Mammary epithelial cell (primary cell): Measurements from ENCODE around the gene RABL6.

Experiments
- EZH2 ChIP-seq: IDR thresholded peaks from 2 replicates; pipeline ENCODE4 v1.6.1; 2012; ENCODE audit warnings: low read length, inconsistent platforms, borderline replicate concordance
- TF ChIP-seq, protein P1 (sequence below), 2 donors: IDR thresholded peaks in 1 of 2; conservative IDR thresholded peaks in 1 of 2; 2 replicates each; pipeline ENCODE4 v1.5.1; 2011 to 2012; ENCODE audit warnings: inconsistent platforms in 2 of 2, low read length in 2 of 2, mild to moderate bottlenecking in 2 of 2, control low read depth in 1 of 2, low read depth in 1 of 2; ENCODE audit not compliant: insufficient read depth in 1 of 2; ENCODE audit errors: extremely low read depth in 1 of 2

GRCh38 chr9:136799079-136799853 lies 8.5 kb upstream of the RABL6 start:
- TF ChIP-seq, protein P1, sequence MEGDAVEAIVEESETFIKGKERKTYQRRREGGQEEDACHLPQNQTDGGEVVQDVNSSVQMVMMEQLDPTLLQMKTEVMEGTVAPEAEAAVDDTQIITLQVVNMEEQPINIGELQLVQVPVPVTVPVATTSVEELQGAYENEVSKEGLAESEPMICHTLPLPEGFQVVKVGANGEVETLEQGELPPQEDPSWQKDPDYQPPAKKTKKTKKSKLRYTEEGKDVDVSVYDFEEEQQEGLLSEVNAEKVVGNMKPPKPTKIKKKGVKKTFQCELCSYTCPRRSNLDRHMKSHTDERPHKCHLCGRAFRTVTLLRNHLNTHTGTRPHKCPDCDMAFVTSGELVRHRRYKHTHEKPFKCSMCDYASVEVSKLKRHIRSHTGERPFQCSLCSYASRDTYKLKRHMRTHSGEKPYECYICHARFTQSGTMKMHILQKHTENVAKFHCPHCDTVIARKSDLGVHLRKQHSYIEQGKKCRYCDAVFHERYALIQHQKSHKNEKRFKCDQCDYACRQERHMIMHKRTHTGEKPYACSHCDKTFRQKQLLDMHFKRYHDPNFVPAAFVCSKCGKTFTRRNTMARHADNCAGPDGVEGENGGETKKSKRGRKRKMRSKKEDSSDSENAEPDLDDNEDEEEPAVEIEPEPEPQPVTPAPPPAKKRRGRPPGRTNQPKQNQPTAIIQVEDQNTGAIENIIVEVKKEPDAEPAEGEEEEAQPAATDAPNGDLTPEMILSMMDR (conservative IDR thresholded peaks at IDR 0.05 in 1 of 2, IDR thresholded peaks at IDR 0.05 in 1 of 2; ENCODE audit: extremely low read depth in 1 of 2, insufficient read depth in 1 of 2, low read depth in 1 of 2, low read length in 2 of 2): no peak
- no peak for TF ChIP-seq EZH2
